Left ventricle myocardium inferior (tissue), 1 donor: ENCODE data around the gene SLC16A7. TPM values are rescaled to one million over a fixed set of nuclear protein-coding genes. Genes with fewer than 3 reads are reported as not detected.

Experiments used
- DNase-seq: peaks from one replicate; pipeline ENCODE4 v3.0.0-alpha.2; 2020
- H3K27ac ChIP-seq: fragments of 200-600 bp; replicated peaks from 2 replicates; pipeline ENCODE4 v1.8.0; 2021
- H3K27me3 ChIP-seq: fragments of 200-600 bp; 2 replicates; pipeline ENCODE4 v1.8.0; 2021; ENCODE audit warnings: low read depth
- H3K36me3 ChIP-seq: fragments of 200-600 bp; 2 replicates; pipeline ENCODE4 v1.8.0; 2021
- H3K4me1 ChIP-seq: fragments of 200-600 bp; 2 replicates; pipeline ENCODE4 v1.8.0; 2021
- H3K4me3 ChIP-seq: fragments of 200-600 bp; 2 replicates; pipeline ENCODE4 v1.8.0; 2021; ENCODE audit warnings: mild to moderate bottlenecking, moderate library complexity
- H3K9me3 ChIP-seq: fragments of 200-600 bp; replicated peaks from 2 replicates; pipeline ENCODE4 v1.8.0; 2021
- CTCF ChIP-seq: fragments of 200-600 bp; IDR thresholded peaks from 2 replicates; pipeline ENCODE4 v1.8.0; 2021; ENCODE audit warnings: antibody characterized with exemption, mild to moderate bottlenecking, borderline replicate concordance
- intact Hi-C: fragments of 100-400 bp; cut with micrococcal nuclease; formaldehyde crosslinking; loops from one replicate; pipeline ENCODE4 v1.11.0; 2022
- total RNA-seq: library from RNA; stranded (reverse); fragmentation: NEBNext Ultra II Directional; extraction: Animal tissue kit (Norgen Biotek cat#: 25700); gene quantifications from one replicate; pipeline ENCODE4 v1.2.1, GENCODE V29; 2021
- donor health status: DM: no; HTN: yes; CAD: no; lungs with severe emphysema.

SLC16A7 gene
- total RNA-seq, 1 donor from 2014 or later = 134 TPM

GRCh38 chr12:59654061-59654460 lies 58.2 kb downstream of the SLC16A7 start:
- no peak overlapping the region for H3K4me3 ChIP-seq
- H3K27me3 ChIP-seq = no peaks in the 10 kb centered on the region
- peak overlapping the region; percentile 67 for H3K27ac ChIP-seq
- H3K36me3 ChIP-seq = peaks cover 3% of the 10 kb centered on the region
- no peak for DNase-seq
- H3K9me3 ChIP-seq = no peaks in the 10 kb centered on the region
- H3K4me1 ChIP-seq = peaks cover 38% of the 10 kb centered on the region
- no peak for TF ChIP-seq CTCF
- intact Hi-C loops = no loop called here

- H3K27ac ChIP-seq = peak overlapping the region; percentile 13
- no peak overlapping the region for H3K4me3 ChIP-seq
- TF ChIP-seq CTCF = no peak
- peaks cover 33% of the 10 kb centered on the region for H3K4me1 ChIP-seq
- peaks cover 3% of the 10 kb centered on the region for H3K36me3 ChIP-seq
- no peaks in the 10 kb centered on the region for H3K27me3 ChIP-seq
- H3K9me3 ChIP-seq = no peaks in the 10 kb centered on the region
- intact Hi-C loops = no loop called here
- no peak for DNase-seq
Measured at GRCh38 chr12:59657266-59657665, 61.4 kb downstream of the SLC16A7 start.

- no peaks in the 10 kb centered on the region for H3K27me3 ChIP-seq
- no peak for DNase-seq
- H3K4me3 ChIP-seq = no peak overlapping the region
- no peak for TF ChIP-seq CTCF
- peaks cover 35% of the 10 kb centered on the region for H3K4me1 ChIP-seq
- peaks cover 3% of the 10 kb centered on the region for H3K36me3 ChIP-seq
- no peaks in the 10 kb centered on the region for H3K9me3 ChIP-seq
- peak overlapping the region; percentile 13 for H3K27ac ChIP-seq
- intact Hi-C loops = no loop called here
Measured at GRCh38 chr12:59657711-59658110, 61.9 kb downstream of the SLC16A7 start.

- no peak for TF ChIP-seq CTCF
- no peak for DNase-seq
- Histone ChIP-seq H3K4me3 (no peak overlapping the region), H3K9me3 (no peaks in the 10 kb centered on the region), H3K4me1 (peaks cover 46% of the 10 kb centered on the region), H3K27me3 (no peaks in the 10 kb centered on the region), H3K36me3 (peaks cover 3% of the 10 kb centered on the region), H3K27ac (no peak overlapping the region)
- intact Hi-C loops = no loop called here
Measured at GRCh38 chr12:59660148-59660547, 64.3 kb downstream of the SLC16A7 start.

- Histone ChIP-seq H3K27me3 (no peaks in the 10 kb centered on the region), H3K27ac (peak overlapping the region; percentile 36), H3K4me3 (no peak overlapping the region), H3K36me3 (peaks cover 3% of the 10 kb centered on the region), H3K9me3 (no peaks in the 10 kb centered on the region), H3K4me1 (peaks cover 46% of the 10 kb centered on the region)
- intact Hi-C loops = no loop called here
- no peak for TF ChIP-seq CTCF
- DNase-seq = no peak
Measured at GRCh38 chr12:59660921-59661597, 65.2 kb downstream of the SLC16A7 start.
